Smooth muscle cell (in vitro differentiated cells): ENCODE measurements around the gene ZG16. TPM values are rescaled to one million over a fixed set of nuclear protein-coding genes. Genes with fewer than 3 reads are reported as not detected.
A peak's percentile ranks its signal among the peaks of the same experiment; 100 is the strongest.

Source experiments
- DNase-seq: peaks from one replicate; lab custom pipeline; 2025; ENCODE audit not compliant: unreplicated experiment; lab: John Stamatoyannopoulos, UW
- H2AFZ ChIP-seq: fragments of 200-600 bp; sonication (generic); 2 replicates; pipeline ENCODE4 v1.6.0; 2016; ENCODE audit warnings: antibody characterized with exemption, low read depth, mild to moderate bottlenecking
- H3F3A ChIP-seq: fragments of 200-600 bp; sonication (generic); 2 replicates; pipeline ENCODE4 v1.6.0; 2017; ENCODE audit warnings: antibody characterized with exemption, low read depth
- H3K27ac ChIP-seq: fragments of 200-600 bp; sonication (generic); 2 replicates; pipeline ENCODE4 v1.5.1; 2016; ENCODE audit warnings: low read depth, mild to moderate bottlenecking
- H3K27me3 ChIP-seq: fragments of 200-600 bp; sonication (generic); 2 replicates; pipeline ENCODE4 v1.6.1; 2016; ENCODE audit warnings: low read depth, mild to moderate bottlenecking
- H3K36me3 ChIP-seq: fragments of 200-600 bp; sonication (generic); 2 replicates; pipeline ENCODE4 v1.5.1; 2016; ENCODE audit warnings: low read depth
- H3K4me1 ChIP-seq: fragments of 200-600 bp; sonication (generic); 2 replicates; pipeline ENCODE4 v1.5.1; 2016; ENCODE audit warnings: low read depth
- H3K4me2 ChIP-seq: fragments of 200-600 bp; sonication (generic); 2 replicates; pipeline ENCODE4 v1.6.0; 2016; ENCODE audit warnings: mild to moderate bottlenecking
- H3K4me3 ChIP-seq: fragments of 200-600 bp; sonication (generic); 2 replicates; pipeline ENCODE4 v1.5.1; 2016; ENCODE audit warnings: mild to moderate bottlenecking
- H3K79me2 ChIP-seq: fragments of 200-600 bp; sonication (generic); 2 replicates; pipeline ENCODE4 v1.6.0; 2016; ENCODE audit warnings: low read depth, mild to moderate bottlenecking
- H3K9ac ChIP-seq: fragments of 200-600 bp; sonication (generic); 2 replicates; pipeline ENCODE4 v1.6.0; 2016; ENCODE audit warnings: low read depth
- H3K9me3 ChIP-seq: fragments of 200-600 bp; sonication (generic); replicated peaks from 2 replicates; pipeline ENCODE4 v1.5.1; 2016; ENCODE audit warnings: low read depth
- H4K20me1 ChIP-seq: fragments of 200-600 bp; sonication (generic); 2 replicates; pipeline ENCODE4 v1.6.0; 2016; ENCODE audit warnings: low read depth
- WGBS: methylation state at CpG from one replicate; pipeline ENCODE4 v1.1.7; 2016; ENCODE audit warnings: low lambda C conversion rate; 5-methylcytosine and 5-hydroxymethylcytosine counted together
- polyA plus RNA-seq: library from polyadenylated mRNA; unstranded; fragments of >200 nt; fragmentation: Nextera tagmentation; extraction: Ambion mirVana; gene quantifications from 2 replicates; pipeline ENCODE4 v1.2.1, GENCODE V29; 2016
- total RNA-seq: library from RNA; depleted of rRNA; stranded (reverse); fragments of >200 nt; gene quantifications from 2 replicates; pipeline ENCODE4 v1.2.3, GENCODE V29; 2014
- TF ChIP-seq, protein P1 (sequence below): fragments of 200-600 bp; sonication (generic); IDR thresholded peaks from 2 replicates; pipeline ENCODE4 v1.5.1; 2017; ENCODE audit warnings: borderline replicate concordance, mild to moderate bottlenecking, antibody characterized with exemption; ENCODE audit not compliant: insufficient read depth, poor library complexity, severe bottlenecking

The ZG16 gene
- total and polyA plus RNA-seq, 2 experiments from 2014 or later = not detected

DNA sequence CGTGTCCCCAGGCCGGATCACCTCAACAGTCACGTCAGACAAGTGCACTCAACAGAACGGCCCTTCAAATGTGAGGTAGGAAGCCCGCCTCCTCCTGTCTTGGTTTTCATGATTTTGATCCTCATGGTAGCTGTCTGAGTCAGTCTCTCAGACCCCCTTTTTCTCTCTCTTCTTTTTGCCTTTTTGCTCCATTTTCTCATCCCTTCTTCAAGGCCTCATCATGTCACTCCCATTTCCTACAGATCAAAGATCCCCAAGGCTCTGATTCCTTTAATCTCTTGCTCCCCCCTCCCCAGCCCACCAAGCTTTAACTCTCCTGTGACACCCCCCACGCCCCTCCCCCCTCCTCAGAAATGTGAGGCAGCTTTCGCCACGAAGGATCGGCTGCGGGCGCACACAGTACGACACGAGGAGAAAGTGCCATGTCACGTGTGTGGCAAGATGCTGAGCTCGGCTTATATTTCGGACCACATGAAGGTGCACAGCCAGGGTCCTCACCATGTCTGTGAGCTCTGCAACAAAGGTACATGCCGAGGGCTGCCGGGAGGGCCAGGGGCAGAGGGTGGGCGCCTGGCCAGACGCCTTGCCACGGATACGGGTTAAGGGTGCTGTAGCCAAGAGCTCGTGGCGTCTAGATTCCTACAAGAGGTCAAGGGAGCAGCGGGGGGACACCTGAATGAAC, 30.3 kb downstream of the ZG16 start:
- Histone ChIP-seq H3K4me2 (peak overlapping the region; percentile 84), H3K4me3 (peak overlapping the region; percentile 47), H3F3A (peaks cover 35% of the 10 kb centered on the region), H4K20me1 (peaks cover 28% of the 10 kb centered on the region), H3K27ac (peak overlapping the region; percentile 95), H3K4me1 (peaks cover 41% of the 10 kb centered on the region), H3K9me3 (no peaks in the 10 kb centered on the region), H3K36me3 (no peaks in the 10 kb centered on the region), H3K9ac (peak overlapping the region; percentile 63), H3K27me3 (no peaks in the 10 kb centered on the region), H3K79me2 (peaks cover 29% of the 10 kb centered on the region), H2AFZ (no peak overlapping the region)
- no peak for DNase-seq
- TF ChIP-seq, protein P1, sequence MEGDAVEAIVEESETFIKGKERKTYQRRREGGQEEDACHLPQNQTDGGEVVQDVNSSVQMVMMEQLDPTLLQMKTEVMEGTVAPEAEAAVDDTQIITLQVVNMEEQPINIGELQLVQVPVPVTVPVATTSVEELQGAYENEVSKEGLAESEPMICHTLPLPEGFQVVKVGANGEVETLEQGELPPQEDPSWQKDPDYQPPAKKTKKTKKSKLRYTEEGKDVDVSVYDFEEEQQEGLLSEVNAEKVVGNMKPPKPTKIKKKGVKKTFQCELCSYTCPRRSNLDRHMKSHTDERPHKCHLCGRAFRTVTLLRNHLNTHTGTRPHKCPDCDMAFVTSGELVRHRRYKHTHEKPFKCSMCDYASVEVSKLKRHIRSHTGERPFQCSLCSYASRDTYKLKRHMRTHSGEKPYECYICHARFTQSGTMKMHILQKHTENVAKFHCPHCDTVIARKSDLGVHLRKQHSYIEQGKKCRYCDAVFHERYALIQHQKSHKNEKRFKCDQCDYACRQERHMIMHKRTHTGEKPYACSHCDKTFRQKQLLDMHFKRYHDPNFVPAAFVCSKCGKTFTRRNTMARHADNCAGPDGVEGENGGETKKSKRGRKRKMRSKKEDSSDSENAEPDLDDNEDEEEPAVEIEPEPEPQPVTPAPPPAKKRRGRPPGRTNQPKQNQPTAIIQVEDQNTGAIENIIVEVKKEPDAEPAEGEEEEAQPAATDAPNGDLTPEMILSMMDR = no peak
- 49% methylated on average over 22 of the region's 25 CpGs for WGBS

GRCh38 chr16:29809031-29809747, 31.1 kb downstream of the ZG16 start:
- TF ChIP-seq, protein P1 = no peak
- H3K4me2 ChIP-seq = peak overlapping the region; percentile 84
- H3K4me3 ChIP-seq = no peak overlapping the region
- peaks cover 37% of the 10 kb centered on the region for H3K79me2 ChIP-seq
- no peaks in the 10 kb centered on the region for H3K36me3 ChIP-seq
- H3K9me3 ChIP-seq = no peaks in the 10 kb centered on the region
- H4K20me1 ChIP-seq = peaks cover 28% of the 10 kb centered on the region
- DNase-seq = no peak
- peaks cover 42% of the 10 kb centered on the region for H3K4me1 ChIP-seq
- 86% methylated on average over 21 of the region's 31 CpGs for WGBS
- H3K27me3 ChIP-seq = no peaks in the 10 kb centered on the region
- peaks cover 28% of the 10 kb centered on the region for H3F3A ChIP-seq
- H3K9ac ChIP-seq = peak overlapping the region; percentile 63
- H3K27ac ChIP-seq = peak overlapping the region; percentile 95
- H2AFZ ChIP-seq = no peak overlapping the region

- no peak for DNase-seq
- peaks cover 41% of the 10 kb centered on the region for H3K4me1 ChIP-seq
- 57% methylated on average over 22 of the region's 23 CpGs for WGBS
- peak overlapping the region; percentile 84 for H3K4me2 ChIP-seq
- TF ChIP-seq, protein P1 = no peak
- H3K27me3 ChIP-seq = no peaks in the 10 kb centered on the region
- H3F3A ChIP-seq = peaks cover 25% of the 10 kb centered on the region
- no peak overlapping the region for H2AFZ ChIP-seq
- no peaks in the 10 kb centered on the region for H3K9me3 ChIP-seq
- peak overlapping the region; percentile 95 for H3K27ac ChIP-seq
- H3K9ac ChIP-seq = no peak overlapping the region
- H3K79me2 ChIP-seq = peaks cover 39% of the 10 kb centered on the region
- no peaks in the 10 kb centered on the region for H3K36me3 ChIP-seq
- no peak overlapping the region for H3K4me3 ChIP-seq
- peaks cover 28% of the 10 kb centered on the region for H4K20me1 ChIP-seq
These were observed 32.0 kb downstream of the ZG16 start for GRCh38 chr16:29809850-29810698.
